ENCODE data around the gene BAZ1B.
"Not testable (repeated sequence)": the region's sequence is repeated elsewhere in the genome, so short reads cannot be mapped to it uniquely, and the experiment has no call there.

BAZ1B gene

DNA sequence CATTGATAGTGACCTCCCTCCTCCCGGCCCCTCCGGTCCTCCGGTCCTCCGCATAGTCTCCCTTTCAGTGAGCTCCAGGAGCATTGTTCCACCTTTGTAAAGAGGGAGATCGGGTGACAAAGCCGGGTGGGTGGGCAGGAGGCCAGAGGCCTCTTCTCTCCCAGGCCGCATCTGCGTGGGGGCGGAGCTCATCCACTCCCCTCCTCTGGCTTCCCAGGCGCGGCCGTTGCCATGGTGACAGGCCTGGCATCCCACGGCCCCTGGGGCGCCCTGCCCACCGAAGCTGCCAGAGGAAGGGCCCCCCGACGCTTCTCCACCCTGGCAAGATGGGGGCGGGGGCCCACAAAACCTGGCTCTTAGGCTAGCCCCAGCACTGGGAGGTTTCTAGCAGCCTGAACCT lies 92.9 kb downstream of the BAZ1B start:
- DNase-seq (ENCODE audit: insufficient read length, low spot score) = no peak
- no peak for TF ChIP-seq CTCF (IDR thresholded peaks at IDR 0.05; ENCODE audit: insufficient read depth, missing control alignments)
- FAIRE-seq = no peak

- no peak for DNase-seq (ENCODE audit: insufficient read length, low spot score)
- FAIRE-seq = no peak
- TF ChIP-seq CTCF (IDR thresholded peaks at IDR 0.05; ENCODE audit: insufficient read depth, missing control alignments) = no peak
Measured at GRCh38 chr7:73427902-73428787, 93.9 kb downstream of the BAZ1B start.

GRCh38 chr7:73426016-73426415 lies 96.1 kb downstream of the BAZ1B start:
- FAIRE-seq = no peak
- TF ChIP-seq CTCF (IDR thresholded peaks at IDR 0.05; ENCODE audit: insufficient read depth, missing control alignments) = no peak
- no peak for DNase-seq (ENCODE audit: insufficient read length, low spot score)

GRCh38 chr7:73425356-73425983 lies 96.6 kb downstream of the BAZ1B start:
- FAIRE-seq = no peak
- no peak for TF ChIP-seq CTCF (IDR thresholded peaks at IDR 0.05; ENCODE audit: insufficient read depth, missing control alignments)
- DNase-seq (ENCODE audit: insufficient read length, low spot score) = no peak

DNA sequence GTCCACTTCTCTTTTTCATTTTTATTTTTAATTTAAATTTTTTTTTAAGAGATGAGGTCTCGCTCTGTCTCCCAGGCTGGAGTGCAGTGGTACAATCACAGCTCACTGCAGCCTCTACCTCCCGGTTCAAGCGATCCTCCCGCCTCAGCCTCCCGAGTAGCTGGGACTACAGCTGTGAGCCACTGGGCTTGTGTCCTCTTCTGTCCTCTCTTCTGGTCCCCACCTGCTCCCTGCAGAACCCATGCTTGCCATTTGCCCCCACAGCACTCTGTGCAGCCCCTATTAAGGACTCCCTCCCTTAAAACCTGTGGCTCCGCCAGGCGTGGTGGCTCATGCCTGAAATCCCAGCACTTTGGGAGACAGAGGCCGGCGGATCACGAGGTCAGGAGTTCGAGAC lies 97.6 kb downstream of the BAZ1B start:
- no peak for TF ChIP-seq CTCF (IDR thresholded peaks at IDR 0.05; ENCODE audit: insufficient read depth, missing control alignments)
- FAIRE-seq = no peak
- no peak for DNase-seq (ENCODE audit: insufficient read length, low spot score)

- FAIRE-seq (no peak), DNase-seq (ENCODE audit: insufficient read length, low spot score) (no peak)
- no peak for TF ChIP-seq CTCF (IDR thresholded peaks at IDR 0.05; ENCODE audit: insufficient read depth, missing control alignments)
Measured at GRCh38 chr7:73423519-73424488, 98.3 kb downstream of the BAZ1B start.

DNA sequence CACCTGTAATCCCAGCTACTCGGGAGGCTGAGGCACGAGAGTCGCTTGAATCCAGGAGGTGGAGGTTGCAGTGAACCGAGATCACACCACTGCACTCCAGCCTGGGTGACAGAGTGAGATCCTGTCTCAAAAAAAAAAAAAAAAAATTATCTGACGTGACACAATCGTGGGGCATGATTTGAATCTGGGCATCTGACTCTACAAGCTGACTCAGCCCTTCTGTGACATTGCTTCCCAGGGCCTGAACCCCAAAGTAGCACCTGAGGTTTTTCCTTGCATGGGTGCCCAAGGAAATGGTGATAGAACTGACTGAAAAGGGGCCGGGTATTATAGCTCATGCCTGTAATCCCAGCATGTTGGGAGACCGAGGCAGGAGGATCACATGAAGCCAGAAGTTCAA lies 101.5 kb downstream of the BAZ1B start:
- FAIRE-seq; DNase-seq (ENCODE audit: insufficient read length, low spot score): not testable (repeated sequence)

DNA sequence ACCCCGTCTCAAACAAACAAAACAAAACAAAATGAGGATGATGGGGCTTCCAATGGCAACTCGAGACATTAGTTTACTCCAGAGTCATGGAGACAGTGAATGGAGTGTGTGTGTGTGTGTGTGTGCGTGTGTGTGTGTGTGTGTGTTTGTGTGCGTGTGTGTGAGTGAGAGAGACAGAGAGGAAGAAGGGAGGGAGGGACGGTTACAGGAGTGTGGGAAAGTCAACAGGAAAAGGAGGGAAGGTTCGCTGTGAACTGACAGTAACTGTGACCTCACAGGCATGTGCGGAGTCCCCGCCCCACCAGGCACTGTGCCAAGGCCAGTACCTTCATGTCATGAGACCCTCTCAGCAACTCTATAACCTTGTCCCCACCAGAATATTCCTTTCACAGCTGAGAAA lies 102.1 kb downstream of the BAZ1B start:
- not testable (repeated sequence) for FAIRE-seq

More for the DNA sequence above, 102.1 kb downstream of the BAZ1B start:
- DNase-seq (ENCODE audit: insufficient read length, low spot score) = not testable (repeated sequence)

Measured in D721Med (cell line).